ENCODE results near the gene RAPGEF1. TPM values are rescaled to one million over a fixed set of nuclear protein-coding genes. Genes with fewer than 3 reads are reported as not detected.

RAPGEF1 gene
- total and polyA plus RNA-seq, 2 of the 13 experiments (the other 11 are each of a cell fraction or from before 2014, with no cell fraction given): 21.2 to 38.9 TPM

- Histone ChIP-seq H3K36me3 (replicated peaks in 1 of 2; ENCODE audit: control insufficient read depth in 1 of 2, insufficient read depth in 2 of 2, low read length in 2 of 2) (no peaks in the 10 kb centered on the region), H4K20me1 (ENCODE audit: insufficient read depth, low read length) (0 out of 2 replicates have a peak, but pooled peaks cover 4% of the 10 kb centered on the region), H3K4me2 (ENCODE audit: low read depth, low read length) (no peak overlapping the region), H3K27me3 (ENCODE audit: control insufficient read depth in 1 of 2, insufficient read depth in 2 of 2, low read length in 2 of 2) (peaks cover 2 to 38% of the 10 kb centered on the region in 2 experiments; a peak in 4 of 5 replicates), H2AFZ (ENCODE audit: low read length) (no peak overlapping the region), H3K4me3 (replicated peaks in 1 of 3; ENCODE audit: insufficient read depth in 1 of 3, low read depth in 2 of 3, low read length in 3 of 3) (no peak overlapping the region), H3K79me2 (ENCODE audit: insufficient read depth, low read length) (no peaks in the 10 kb centered on the region), H3K9me3 (ENCODE audit: low read length) (no peaks in the 10 kb centered on the region), H3K9ac (ENCODE audit: insufficient read depth, low read depth, low read length) (no peak overlapping the region), H3K27ac (ENCODE audit: extremely low read length, insufficient read depth, low read length) (no peak overlapping the region), H3K4me1 (ENCODE audit: insufficient read depth, low read length) (0 out of 2 replicates have a peak, but pooled peaks cover 5% of the 10 kb centered on the region)
- POLR2A ChIA-PET: no interaction called here
- 0% methylated on average over 4 of the region's 4 CpGs for WGBS (ENCODE audit: low lambda C conversion rate)
- DNase-seq (ENCODE audit: low spot score) (no peak), FAIRE-seq (no peak), ATAC-seq (no peak)
- intact Hi-C loops (cut with micrococcal nuclease; ENCODE audit: unreplicated experiment): no loop called here
- CTCF ChIA-PET (ENCODE audit: low intra/inter-chr PET ratio, low total read pairs): no interaction called here
- no TSS peak for BruUV-seq (replicated peaks)
- TF ChIP-seq ZNF282 (IDR thresholded peaks at IDR 0.05; ENCODE audit: partially characterized antibody) (no peak), ZFP36L1 (CRISPR knock-in tag; IDR thresholded peaks at IDR 0.05) (no peak), MAFF (IDR thresholded peaks at IDR 0.05; ENCODE audit: low read depth, low read length) (peak; percentile 52; the same call in 1 of the 2 replicates), ZNF564 (CRISPR knock-in tag; IDR thresholded peaks at IDR 0.05) (no peak), MAFK (conservative IDR thresholded peaks at IDR 0.05 in 1 of 2, IDR thresholded peaks at IDR 0.05 in 1 of 2; ENCODE audit: low read length in 2 of 2) (peak in 1 of 2 experiments; percentile 47; a peak in 1 of 4 replicates)
- in situ Hi-C loops (cut with HindIII; ENCODE audit: extremely low pct_ligation_motif_present, low pct_unique_long_range_greater_than_20kb): no loop called here
Measured at GRCh38 chr9:131759017-131759647, 19.3 kb upstream of the RAPGEF1 start.

- Histone ChIP-seq H4K20me1 (ENCODE audit: insufficient read depth, low read length) (0 out of 2 replicates have a peak, but pooled peaks cover 4% of the 10 kb centered on the region), H3K9ac (ENCODE audit: insufficient read depth, low read depth, low read length) (no peak overlapping the region), H3K4me1 (ENCODE audit: insufficient read depth, low read length) (0 out of 2 replicates have a peak, but pooled peaks cover 5% of the 10 kb centered on the region), H3K36me3 (replicated peaks in 1 of 2; ENCODE audit: control insufficient read depth in 1 of 2, insufficient read depth in 2 of 2, low read length in 2 of 2) (no peaks in the 10 kb centered on the region), H3K4me3 (replicated peaks in 1 of 3; ENCODE audit: insufficient read depth in 1 of 3, low read depth in 2 of 3, low read length in 3 of 3) (no peak overlapping the region), H3K9me3 (ENCODE audit: low read length) (no peaks in the 10 kb centered on the region), H3K27ac (ENCODE audit: extremely low read length, insufficient read depth, low read length) (no peak overlapping the region), H3K79me2 (ENCODE audit: insufficient read depth, low read length) (no peaks in the 10 kb centered on the region), H3K4me2 (ENCODE audit: low read depth, low read length) (no peak overlapping the region), H3K27me3 (ENCODE audit: control insufficient read depth in 1 of 2, insufficient read depth in 2 of 2, low read length in 2 of 2) (peaks cover 2 to 30% of the 10 kb centered on the region in 2 experiments; a peak in 4 of 5 replicates), H2AFZ (ENCODE audit: low read length) (no peak overlapping the region)
- ChIA-PET CTCF (ENCODE audit: low intra/inter-chr PET ratio, low total read pairs) (no interaction called here), POLR2A (no interaction called here)
- ATAC-seq: no peak
- no peak for FAIRE-seq
- BruUV-seq (replicated peaks): no TSS peak
- in situ Hi-C loops (cut with HindIII; ENCODE audit: extremely low pct_ligation_motif_present, low pct_unique_long_range_greater_than_20kb) (no loop called here), intact Hi-C loops (cut with micrococcal nuclease; ENCODE audit: unreplicated experiment) (no loop called here)
- DNase-seq (ENCODE audit: low spot score): no peak
- 3% methylated on average over 4 of the region's 4 CpGs for WGBS (ENCODE audit: low lambda C conversion rate)
- TF ChIP-seq ZBTB42 (CRISPR knock-in tag; IDR thresholded peaks at IDR 0.05) (no peak), ZFP37 (CRISPR knock-in tag; IDR thresholded peaks at IDR 0.05; ENCODE audit: borderline replicate concordance) (no peak), ZNF10 (CRISPR knock-in tag; IDR thresholded peaks at IDR 0.05; ENCODE audit: borderline replicate concordance, low read depth) (no peak), ZNF451 (CRISPR knock-in tag; IDR thresholded peaks at IDR 0.05) (no peak), EEA1 (CRISPR knock-in tag; IDR thresholded peaks at IDR 0.05; ENCODE audit: borderline replicate concordance) (no peak), NFIB (CRISPR knock-in tag; IDR thresholded peaks at IDR 0.05; ENCODE audit: borderline replicate concordance) (no peak), ZMYM4 (CRISPR knock-in tag; IDR thresholded peaks at IDR 0.05) (no peak), ZBTB14 (CRISPR knock-in tag; IDR thresholded peaks at IDR 0.05) (no peak), ZNF720 (CRISPR knock-in tag; IDR thresholded peaks at IDR 0.05) (no peak), GATA4 (IDR thresholded peaks at IDR 0.05; ENCODE audit: borderline replicate concordance, low read depth) (no peak), SALL2 (CRISPR knock-in tag; IDR thresholded peaks at IDR 0.05) (no peak), MTF2 (CRISPR knock-in tag; IDR thresholded peaks at IDR 0.05; ENCODE audit: borderline replicate concordance) (no peak), KMT2B (CRISPR knock-in tag; IDR thresholded peaks at IDR 0.05) (no peak), HOXD1 (CRISPR knock-in tag; IDR thresholded peaks at IDR 0.05) (no peak)
Measured at GRCh38 chr9:131757549-131757948, 17.7 kb upstream of the RAPGEF1 start.
